Stromal cell of bone marrow (primary cell): Measurements from ENCODE around the gene NUDT1.

Source experiments
- DNase-seq: peaks from one replicate; pipeline ENCODE4 v3.0.0-alpha.2; 2012; ENCODE audit warnings: low read depth

The NUDT1 gene

GRCh38 chr7:2224934-2225333, 17.1 kb upstream of the NUDT1 start:
- DNase-seq = no peak

DNA sequence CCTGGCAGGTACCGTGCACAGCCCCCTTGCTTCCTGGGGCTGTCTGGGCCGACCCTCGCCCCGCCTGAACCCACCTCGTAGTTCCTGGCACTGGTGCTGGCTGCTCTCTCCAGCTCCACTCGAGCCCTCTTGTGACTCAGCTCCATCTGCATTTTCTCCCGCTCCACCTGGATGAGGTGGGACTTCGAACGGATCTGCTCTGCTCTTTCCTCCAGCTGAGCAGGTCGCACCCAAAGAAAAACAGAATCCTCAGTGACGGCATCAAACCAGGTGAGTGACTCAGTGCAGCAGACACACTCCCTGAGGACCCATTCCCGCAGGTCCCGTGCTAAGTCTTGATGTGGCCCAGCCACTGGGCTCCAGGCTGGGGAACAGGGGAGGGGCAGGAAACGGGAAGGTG, 16.7 kb upstream of the NUDT1 start:
- DNase-seq = no peak

DNA sequence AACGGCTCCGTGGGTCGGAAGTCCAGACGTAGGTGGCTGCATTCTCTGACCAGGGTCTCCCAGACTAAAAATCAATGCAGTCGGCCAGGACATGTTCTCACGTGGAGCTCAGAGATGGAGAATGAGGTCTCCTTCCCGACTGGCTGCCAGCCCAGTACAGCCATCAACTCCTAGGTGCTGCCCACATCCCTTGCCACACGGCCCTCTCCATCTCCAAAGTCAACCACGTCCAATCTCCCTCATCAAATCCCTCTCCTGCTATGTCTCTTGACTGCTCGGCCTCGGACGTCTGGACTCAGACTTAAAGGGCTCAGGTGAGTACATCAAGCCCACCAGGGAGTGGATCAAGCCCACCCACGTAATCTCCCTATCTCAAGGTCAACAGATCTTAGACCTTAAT, 16.2 kb upstream of the NUDT1 start:
- no peak for DNase-seq

GRCh38 chr7:2227699-2228098, 14.3 kb upstream of the NUDT1 start:
- DNase-seq = no peak

- no peak for DNase-seq
These were observed 13.1 kb upstream of the NUDT1 start for GRCh38 chr7:2228921-2229320.

DNA sequence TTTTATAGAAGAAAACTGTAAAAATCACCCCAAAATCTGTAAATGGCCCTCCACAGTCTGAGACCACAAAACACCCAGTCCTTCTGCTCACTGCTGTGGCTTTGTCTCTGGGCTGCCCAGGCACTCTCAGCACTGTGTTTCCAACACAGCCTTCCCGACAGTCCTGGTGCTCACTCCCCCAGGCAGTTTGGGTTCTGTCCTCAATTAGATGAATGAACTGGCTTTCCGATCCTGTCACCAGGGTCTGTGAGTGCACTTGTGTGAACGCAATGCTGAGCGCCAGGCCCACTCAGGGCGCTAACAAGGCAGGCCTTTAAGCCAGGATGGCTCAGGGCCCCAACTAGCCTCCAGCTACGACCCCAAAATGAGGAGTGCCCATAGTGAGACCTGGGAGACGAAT, 12.6 kb upstream of the NUDT1 start:
- DNase-seq = no peak

- no peak for DNase-seq
These were observed 11.8 kb upstream of the NUDT1 start for GRCh38 chr7:2230226-2230625.

DNA sequence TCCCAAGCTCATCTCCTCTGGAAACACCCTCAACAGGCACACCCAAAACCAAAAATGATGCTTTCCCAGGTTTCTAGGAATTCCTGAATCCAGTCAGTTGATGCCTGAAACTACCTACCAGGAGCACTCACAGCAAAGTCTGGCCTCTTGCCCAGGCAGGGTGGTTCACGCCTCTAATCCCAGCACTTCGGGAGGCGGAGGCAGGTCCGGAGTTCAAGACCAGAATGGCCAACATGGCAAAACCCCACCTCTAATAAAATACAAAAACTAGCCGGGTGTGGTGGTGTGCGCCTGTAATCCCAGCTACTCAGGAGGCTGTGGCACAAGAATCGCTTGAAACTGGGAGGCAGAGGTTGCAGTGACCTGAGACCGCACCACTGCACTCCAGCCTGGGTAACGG, 11.1 kb upstream of the NUDT1 start:
- no peak for DNase-seq

DNA sequence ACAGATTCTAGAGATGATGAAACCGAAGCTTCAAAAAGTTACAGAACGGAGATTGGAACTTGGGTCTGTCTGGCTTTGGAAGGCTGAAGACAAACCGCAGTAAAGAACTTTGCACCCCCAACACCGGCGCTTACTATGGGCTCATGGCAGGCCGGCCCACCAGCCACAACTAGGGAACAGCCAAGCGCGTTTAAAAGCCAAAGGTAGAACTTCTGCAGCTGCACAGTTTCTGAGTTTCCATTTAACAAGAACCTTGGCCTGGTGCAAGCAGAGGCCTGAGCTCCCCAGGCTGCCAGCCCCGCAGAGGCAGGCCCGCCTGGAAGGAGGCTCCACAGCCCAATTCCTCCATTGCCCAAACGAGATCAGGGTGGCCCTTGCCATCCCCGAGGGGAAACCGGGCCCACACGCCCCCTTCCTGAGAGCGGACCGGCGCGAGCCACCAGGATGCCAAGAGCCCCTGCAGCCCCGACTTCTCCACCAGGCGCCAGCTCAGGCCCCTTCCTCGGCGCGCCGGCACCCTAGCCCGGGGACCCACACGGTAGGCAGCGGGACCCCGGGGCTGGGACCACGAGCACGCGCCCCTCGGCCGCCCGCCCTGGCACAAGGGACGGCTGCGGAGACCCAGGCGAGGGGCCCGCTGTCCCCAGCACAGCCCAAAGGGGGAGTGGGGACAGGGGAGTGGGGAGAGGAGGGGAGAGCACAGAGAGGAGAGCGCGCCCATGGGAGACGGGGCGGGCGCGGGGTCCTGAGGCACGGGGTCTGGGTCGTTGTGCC, 9.8 kb upstream of the NUDT1 start:
- DNase-seq = no peak

DNA sequence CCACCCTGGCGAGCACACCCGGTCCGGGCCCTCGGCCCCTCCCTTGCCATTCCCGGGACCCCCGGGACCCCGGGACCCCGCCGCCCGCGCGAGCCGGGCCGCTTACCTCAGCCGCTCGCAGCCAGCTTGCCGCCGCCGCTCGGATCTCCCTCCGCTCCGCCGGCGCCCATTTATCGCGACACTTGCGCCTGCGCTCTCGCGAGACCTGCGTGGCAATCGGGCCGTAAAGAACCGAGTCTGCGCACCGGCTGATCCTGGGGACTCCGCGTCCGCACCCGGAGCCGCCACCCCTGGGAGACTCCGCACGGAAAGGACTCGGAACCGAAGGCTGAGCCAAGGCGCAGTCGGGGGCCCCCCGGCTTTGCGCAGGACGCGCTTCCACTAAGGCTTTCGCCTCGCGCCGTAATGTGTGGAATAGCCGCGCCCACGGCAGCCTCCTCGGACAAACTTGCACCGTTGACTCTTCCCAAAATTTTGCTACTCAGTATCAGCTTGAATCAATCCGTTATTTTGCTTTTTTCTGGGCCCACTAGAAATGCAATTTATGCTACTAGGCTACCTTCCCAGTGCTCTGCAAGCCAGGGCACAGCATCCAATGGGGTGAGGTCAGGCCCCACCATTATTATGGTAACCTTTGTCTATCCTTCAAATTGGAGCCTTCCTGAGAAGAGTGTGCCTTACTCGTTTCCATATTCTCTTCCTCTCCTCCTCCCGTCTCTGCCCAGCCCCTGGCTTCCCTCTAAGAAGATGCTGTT, 9.1 kb upstream of the NUDT1 start, which contains the start of gene MAD1L1:
MAD1L1 (minus strand) TSS at position 180 of the 755 bp plus-strand sequence. CDS start 2,812 bp downstream, outside the sequence.
- peak; percentile 71 for DNase-seq

GRCh38 chr7:2233926-2234325, 8.1 kb upstream of the NUDT1 start:
- no peak for DNase-seq

DNA sequence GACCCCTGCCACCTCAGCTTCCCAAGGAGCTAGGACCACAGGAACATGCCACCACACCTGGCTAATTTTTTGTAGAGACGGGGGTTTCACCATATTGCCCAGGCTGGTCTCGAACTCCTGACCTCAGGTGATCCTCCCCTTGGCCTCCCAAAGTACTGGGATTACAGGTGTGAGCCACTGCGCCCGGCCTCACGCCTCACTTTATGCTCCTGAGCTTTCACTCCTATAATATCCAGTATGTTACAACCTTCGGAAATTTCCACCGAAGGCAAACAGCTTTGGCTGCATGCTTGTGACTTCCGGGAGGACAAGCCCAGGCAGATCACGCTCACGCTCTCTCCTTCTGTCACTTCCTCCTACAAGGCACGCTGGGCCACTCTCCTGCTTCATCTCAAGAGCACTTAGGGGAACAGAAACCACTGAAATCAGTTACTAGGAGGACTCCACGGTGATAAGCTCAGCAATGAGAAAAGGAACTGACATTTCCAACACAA, 4.9 kb upstream of the NUDT1 start:
- DNase-seq = no peak

DNA sequence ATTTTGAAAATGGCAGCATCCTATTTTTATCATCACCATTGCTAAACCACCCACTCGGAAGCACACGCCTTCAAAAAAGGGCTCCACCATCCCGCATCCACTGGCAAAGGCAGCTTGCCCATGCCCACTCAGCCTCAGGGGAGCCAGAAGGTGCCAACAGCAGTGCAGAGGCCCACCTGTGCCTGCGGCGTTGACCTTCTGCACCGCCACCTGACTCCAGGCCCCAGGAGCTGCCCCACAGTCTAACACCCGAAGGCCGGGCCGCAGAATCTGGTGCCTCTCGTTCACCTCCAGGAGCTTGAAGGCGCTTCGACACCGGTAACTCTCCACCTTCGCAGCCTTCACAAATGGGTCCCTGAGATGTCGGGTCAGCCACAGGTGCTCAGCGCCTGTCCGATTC, 2.8 kb upstream of the NUDT1 start:
- no peak for DNase-seq

- DNase-seq = no peak
These were observed 759 bp downstream of the NUDT1 start for GRCh38 chr7:2242541-2243429.

DNA sequence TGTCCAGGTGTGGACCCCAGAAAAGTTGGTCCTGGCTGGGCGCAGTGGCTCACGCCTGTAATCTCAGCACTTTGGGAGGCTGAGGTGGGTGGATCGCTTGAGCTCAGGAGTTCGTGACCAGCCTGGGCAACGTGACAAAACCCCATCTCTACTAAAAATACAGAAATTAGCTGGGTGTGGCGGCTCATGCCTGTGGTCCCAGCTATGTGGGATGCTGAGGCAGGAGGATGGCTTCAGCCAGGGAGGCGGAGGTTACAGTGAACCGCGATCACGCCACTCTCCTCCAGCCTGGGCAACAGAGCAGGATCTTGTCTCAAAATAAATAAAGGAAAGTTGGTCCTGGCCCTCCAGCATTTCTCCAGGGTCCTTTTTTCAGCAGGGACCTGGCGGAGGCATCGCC, 1.4 kb downstream of the NUDT1 start:
- no peak for DNase-seq

DNA sequence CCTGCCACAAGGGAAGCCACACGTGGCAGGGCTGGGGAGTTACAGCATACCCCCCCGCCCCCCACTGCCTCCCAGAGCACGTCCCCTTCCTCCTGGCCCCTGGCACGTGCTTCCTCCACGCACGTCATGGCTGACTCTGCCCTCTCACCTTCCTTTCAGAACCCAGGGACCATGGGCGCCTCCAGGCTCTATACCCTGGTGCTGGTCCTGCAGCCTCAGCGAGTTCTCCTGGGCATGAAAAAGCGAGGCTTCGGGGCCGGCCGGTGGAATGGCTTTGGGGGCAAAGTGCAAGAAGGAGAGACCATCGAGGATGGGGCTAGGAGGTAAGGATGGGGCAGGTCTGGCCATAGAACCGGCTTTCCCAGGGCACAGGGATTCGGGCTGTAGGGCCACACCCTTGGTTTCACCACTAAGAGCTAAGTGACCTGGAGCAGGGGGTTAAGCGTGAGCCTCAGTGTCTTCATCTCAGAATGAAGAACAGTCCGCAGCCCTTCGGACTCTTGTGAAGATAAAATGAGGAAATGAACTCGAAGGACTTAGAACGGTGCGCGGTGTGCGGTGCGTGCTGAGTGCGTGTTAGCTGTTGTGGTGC, 2.5 kb downstream of the NUDT1 start:
- DNase-seq = no peak

DNA sequence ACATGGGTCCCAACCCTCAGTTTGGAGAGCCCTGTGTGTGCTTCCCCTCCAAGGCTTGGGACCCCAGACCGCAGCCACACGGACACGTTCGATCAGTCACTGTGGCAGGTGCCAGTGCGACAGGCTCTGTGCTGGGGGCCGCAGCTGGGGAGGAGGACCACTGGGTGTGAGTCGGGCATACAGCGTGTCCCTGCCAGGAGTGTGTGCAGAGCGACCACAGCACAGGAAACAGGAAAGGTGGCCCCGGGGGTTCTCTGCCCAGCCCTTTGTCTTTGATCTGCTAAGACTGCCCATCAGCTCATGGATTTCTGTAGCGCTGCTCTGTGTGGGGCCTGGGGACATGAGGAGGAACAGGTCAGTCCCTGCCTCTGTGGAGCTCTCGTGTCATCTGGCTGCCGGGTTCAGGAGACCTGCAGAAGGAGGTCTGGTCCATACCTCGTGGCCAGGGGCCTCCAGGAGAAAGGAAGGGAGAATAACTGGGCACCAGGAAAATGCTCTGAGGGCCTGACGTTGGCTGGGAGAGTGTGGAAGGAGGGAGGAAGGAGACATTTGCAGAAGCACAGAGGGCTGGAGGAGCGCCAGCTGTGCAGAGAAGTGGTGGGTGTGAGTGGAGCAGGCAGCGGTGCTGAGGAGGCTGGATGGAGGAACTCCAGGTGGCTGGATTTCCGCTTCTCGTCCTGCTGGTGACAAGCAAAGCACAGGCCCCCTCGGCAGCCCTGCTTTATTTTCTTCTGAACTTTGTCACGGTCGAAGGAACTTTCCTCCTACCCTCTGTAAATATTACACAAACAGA, 4.1 kb downstream of the NUDT1 start:
- DNase-seq = no peak

GRCh38 chr7:2247141-2247995, 5.3 kb downstream of the NUDT1 start:
- DNase-seq = no peak

- DNase-seq = peak; percentile 91
These were observed 7.1 kb downstream of the NUDT1 start for GRCh38 chr7:2248984-2249694.
